GM21825 (cell line): ENCODE results near the gene BLACAT1.
"Not testable (repeated sequence)": the region's sequence is repeated elsewhere in the genome, so short reads cannot be mapped to it uniquely, and the experiment has no call there.

Source experiments
- ATAC-seq: cut with Tn5 transposase; IDR thresholded peaks from one replicate; pipeline ENCODE4 v1.9.1; 2021; ENCODE audit warnings: mild to moderate bottlenecking, moderate library complexity; ENCODE audit not compliant: unreplicated experiment

BLACAT1 gene

DNA sequence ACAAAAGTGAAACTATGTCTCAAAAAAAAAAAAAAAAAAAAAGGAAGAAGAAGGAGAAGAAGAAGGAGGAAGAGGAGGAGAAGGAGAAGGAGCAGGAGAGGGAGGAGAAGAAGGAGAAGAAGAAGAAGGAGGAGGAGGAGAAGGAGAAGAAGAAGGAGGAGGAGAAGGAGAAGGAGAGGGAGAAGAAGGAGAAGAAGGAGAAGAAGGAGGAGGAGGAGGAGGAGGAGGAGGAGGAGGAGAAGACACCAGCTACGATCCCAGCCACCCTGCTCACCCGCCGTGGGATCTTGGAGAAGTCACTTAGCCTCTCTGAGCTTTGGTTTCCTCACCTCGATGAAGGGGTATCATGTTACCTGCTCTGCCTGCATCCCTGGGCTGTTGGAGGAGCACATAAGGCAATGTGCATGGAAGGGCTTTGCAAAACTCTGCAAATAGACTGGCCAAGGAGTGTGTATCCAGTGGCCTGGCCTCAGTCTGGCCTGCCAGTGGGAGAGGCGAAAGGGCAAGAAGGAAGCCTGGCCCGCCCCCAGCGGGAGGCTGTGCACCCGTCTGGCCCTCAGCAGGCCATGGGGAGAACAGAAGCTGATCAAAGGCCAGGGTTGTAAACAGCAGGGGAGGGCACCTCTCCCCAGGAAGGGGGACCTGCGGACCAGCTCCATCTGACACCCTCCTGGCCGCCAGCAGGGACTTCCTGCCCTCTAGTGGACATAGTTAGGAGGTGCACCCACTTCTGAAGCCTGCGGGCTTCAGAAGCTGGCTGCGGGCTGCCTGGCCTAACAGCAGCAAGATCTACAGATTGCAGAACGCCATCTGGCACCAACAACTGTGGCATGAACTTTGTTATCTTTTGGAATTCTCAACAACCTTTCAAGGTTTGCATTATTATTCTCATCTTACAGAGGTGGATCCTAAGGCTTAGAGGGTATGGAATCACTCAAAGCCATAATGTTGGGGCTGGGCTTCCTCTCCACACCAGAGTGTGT lies 29.4 kb upstream of the BLACAT1 start:
- ATAC-seq, result no peak

- no peak for ATAC-seq
Observed at GRCh38 chr1:205483372-205483771, 27.5 kb upstream of the BLACAT1 start.

DNA sequence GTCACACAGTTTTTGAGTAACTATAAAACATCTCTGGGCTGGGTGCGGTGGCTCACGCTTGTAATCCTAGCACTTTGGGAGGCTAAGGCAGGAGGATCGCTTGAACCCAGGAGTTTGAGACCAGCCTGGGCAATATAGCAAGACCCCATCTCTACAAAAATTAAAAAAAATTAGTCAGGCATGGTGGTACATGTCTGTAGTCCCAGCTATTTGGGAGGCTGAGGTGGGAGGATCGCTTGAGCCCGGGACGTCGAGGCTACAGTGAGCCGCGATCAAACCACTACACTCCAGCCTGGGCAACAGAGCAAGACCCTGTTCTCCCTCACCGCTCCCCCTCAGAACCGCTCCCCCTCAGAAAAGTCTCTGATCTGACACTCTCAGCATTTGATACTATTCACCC lies 26.7 kb upstream of the BLACAT1 start:
- ATAC-seq, result not testable (repeated sequence)

DNA sequence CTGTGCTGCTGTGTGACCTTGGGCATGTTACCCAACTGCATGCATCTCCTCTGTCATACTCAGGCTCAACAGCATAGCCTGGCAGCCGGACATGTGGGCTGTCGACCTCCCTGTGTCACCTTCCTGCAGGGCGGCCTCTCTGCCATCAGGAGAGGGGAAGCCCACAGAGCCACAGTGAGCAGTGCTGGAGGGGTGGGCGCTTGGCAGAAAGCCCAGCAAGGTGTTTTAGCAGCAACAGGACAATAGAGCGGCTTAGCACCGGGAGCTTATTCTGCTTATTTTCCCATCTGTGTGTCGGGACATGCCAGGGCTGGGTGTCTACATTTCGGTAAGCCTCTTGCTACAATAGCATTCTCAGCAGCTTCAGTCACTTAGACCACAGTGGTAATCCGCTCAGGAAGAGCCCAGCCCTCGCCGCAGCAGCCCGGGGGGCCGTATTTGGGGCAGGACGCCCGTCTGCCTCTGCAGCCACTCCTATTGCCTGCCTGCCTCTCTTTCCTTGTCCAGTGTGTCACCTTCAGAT lies 25.8 kb upstream of the BLACAT1 start:
- no peak for ATAC-seq

DNA sequence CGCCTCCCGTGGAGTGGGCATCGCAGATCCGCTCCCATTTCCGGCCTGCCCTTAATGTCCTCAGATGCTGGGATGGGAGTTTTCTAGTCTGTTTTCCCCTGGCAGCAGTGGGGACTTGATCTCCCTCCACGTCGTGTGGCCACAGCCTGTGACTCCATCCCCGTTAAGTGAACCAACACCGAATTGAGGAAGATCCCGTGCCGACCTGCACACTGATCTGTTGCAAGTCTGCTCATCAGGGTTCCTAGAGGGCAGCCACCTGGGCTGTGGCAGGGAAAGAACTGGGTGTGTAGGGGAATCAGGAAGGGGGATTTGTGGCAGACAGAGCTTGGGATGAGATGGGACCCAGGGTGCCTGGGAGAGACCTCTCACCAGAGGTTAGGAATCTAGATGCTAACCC lies 25.4 kb upstream of the BLACAT1 start:
- no peak for ATAC-seq

DNA sequence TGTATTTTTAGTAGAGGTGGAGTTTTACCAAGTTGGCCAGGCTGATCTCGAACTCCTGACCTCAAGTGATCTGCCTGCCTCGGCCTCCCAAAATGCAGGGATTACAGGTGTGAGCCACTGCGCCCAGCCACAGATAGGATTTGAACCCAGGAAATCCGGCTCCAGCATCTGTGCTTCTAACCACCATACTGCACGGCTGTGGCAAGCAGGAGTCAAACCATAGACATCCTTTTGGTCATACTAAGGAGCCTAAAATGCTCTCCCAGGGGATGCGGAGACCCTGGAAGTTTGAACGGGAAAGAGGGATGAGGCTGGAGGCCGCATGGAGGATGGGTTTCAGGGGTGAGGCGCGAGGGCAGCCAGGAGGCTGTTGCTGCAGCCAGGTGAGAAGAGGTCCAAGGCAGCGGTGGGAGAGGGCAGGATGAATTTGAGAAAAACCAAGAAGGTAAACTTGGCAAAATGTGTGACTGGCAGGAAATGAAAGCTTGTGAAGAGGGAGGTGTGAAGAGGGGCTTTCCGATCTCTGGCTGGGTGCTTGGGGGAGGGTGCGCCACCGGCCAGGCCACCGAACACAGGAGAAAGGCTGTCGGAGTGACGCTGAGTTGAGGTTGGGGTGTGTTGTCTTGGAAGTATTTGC lies 24.6 kb upstream of the BLACAT1 start:
- peak; percentile 58 for ATAC-seq

DNA sequence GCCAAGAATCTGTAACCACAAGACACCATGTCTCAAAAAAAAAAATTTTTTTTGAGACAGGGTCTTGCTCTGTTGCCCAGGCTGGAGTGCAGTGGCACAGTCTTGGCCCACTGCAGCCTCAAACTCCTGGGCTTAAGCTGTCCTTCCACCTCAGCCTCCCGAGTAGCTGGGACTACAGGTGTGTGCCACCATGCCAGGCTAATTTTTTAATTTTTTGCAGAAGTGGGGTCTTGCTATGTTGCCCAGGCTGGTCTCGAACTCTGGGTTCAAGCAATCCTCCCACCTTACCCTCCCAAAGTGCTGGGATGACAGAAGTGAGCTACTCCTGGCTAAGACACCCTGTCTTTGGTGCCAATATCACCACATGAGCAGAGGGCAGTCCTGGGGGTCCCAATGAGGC lies 23.1 kb upstream of the BLACAT1 start:
- not testable (repeated sequence) for ATAC-seq

GRCh38 chr1:205477759-205478247 lies 22.0 kb upstream of the BLACAT1 start:
- ATAC-seq, result no peak

GRCh38 chr1:205477121-205477758 lies 21.4 kb upstream of the BLACAT1 start:
- no peak for ATAC-seq

DNA sequence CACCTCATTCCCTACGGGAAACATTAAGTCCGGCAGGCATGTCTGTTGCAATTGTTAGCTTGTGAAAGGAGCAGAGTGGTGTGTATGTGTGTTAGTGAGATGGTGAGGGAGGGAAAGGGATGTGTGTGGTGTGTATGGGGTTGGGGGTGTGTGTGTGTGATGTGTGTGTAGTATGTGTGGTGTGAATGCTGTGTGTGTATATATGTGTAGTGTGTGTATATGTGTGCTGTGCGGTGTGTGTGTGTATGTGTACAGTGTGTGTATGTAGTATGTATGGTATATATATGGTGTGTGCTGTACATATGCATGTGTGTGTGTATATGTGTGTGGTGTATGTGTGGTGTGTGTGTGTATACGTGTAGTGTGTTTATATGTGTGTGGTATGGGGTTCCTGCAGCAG lies 20.8 kb upstream of the BLACAT1 start:
- ATAC-seq, result no peak

DNA sequence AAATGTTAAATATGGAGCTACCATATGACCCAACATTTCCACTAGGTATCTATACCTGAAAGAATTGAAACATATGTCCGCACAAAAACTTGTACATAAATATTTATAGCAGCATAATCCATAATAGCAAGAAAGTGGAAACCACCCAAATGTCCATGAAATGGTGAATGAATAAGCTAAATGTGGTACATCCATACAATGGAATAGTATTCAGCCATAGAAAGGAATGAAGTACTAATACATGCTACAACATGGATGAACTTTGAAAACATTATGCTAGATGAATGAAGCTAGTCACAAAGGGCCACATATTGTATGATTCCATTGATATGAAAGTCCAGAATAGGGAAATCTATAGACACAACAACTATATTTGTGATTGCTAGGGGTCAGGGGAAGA lies 20.0 kb upstream of the BLACAT1 start:
- ATAC-seq, result no peak

- no peak for ATAC-seq
Observed at GRCh38 chr1:205474571-205474970, 18.7 kb upstream of the BLACAT1 start.

DNA sequence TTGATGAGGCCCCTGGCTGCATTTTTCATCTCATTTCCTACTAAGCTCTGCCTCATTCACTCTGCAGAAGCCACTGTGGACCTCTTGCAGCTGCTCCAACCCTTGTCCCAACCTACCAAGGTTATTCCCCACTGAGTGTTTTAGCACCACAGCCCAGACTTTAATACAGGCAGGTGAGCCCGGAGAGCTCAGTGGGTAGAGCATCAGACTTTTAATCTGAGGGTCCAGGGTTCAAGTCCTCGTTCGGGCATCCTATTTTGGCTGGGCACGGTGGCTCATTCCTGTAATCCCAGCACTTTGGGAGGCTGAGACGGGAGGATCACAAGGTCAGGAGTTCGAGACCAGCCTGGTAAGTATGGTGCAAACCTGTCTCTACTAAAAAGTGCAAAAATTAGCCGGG lies 18.1 kb upstream of the BLACAT1 start:
- ATAC-seq, result no peak

DNA sequence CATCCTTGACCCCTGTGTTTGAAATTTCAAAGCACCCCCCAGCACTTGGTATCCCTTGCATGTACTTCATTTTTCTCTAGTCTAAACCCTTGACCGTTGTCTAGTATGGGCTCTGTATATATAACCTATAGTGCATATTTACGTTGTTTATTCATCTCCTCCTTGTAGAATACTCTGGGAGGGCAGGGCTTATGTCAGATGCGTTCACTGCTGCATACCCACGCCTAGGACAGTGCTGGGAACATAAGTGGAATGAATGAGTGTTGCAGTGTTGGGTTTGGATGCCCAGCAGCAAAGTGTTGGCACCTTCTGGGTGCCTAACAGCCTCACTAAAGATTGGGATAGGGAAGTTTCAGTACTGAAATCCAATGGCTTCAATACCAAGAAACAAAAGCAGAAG lies 17.6 kb upstream of the BLACAT1 start:
- no peak for ATAC-seq

GRCh38 chr1:205472737-205473441 lies 17.0 kb upstream of the BLACAT1 start:
- ATAC-seq, result no peak

GRCh38 chr1:205470131-205470530 lies 14.3 kb upstream of the BLACAT1 start:
- no peak for ATAC-seq

DNA sequence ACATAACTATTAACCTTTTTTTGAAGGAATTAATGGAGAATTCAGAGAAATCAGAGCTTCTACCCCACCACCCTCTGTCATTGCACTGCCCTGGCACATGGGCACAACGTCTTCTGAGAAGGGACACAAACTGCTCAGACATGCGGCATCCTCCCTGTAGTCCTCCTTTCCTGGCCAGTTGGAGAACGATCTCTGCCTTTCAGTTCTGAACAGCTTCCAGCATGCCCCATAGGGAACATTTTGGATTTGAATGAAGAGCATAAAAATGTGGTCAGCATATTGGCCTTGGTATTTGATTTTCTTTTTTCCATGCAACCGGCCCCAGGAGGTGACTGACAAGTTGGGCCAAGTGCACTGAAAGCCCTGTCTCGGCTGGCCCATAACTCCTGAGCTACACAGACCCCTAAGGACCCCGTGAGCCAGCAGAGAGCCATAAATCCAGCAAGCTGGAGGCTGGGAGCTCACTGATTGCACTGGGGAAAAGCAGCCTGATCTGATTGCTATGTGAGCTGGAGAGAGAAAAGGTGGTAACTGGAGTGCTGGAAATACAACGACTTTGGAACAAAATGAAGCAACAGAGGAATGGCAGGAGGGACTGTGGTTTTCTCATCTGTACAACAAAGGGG lies 10.9 kb upstream of the BLACAT1 start:
- no peak for ATAC-seq

DNA sequence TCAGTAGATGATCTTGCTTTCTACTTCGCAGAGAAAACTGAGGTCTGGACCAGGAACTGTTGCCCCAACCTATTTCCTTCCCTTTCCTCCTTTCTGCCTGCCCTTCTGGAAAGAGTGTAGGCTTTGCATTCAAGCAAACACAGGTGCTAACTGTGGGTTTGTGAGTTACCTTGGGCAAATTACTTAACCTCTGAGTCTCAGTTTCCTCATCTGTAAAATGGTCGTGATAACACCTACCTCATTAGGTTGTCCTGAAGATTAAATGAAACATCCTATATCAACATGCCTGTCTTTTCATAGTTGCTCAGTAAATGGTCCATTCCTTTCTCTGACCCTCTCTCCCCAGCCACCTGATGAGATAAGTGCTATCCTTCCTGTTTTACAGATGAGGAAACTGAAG lies 9.5 kb upstream of the BLACAT1 start:
- ATAC-seq, result no peak

GRCh38 chr1:205458777-205459566 lies 3.1 kb upstream of the BLACAT1 start:
- ATAC-seq, result no peak
